HG03060 (cell line): ENCODE results near the gene TXNDC11.

Experiments
- ATAC-seq: cut with Tn5 transposase; IDR thresholded peaks from one replicate; pipeline ENCODE4 v1.9.1; 2021; ENCODE audit warnings: low read depth, moderate number of reproducible peaks; ENCODE audit not compliant: unreplicated experiment

Gene TXNDC11

GRCh38 chr16:11691771-11692170 is 50.9 kb downstream of the TXNDC11 start:
- ATAC-seq = no peak

- ATAC-seq = no peak
Observed at GRCh38 chr16:11691235-11691634, 51.4 kb downstream of the TXNDC11 start.

GRCh38 chr16:11689031-11689840 is 53.4 kb downstream of the TXNDC11 start:
- peak; percentile 81 for ATAC-seq

- ATAC-seq = no peak
Observed at GRCh38 chr16:11688520-11688886, 54.2 kb downstream of the TXNDC11 start.

GRCh38 chr16:11687601-11688519 is 54.8 kb downstream of the TXNDC11 start:
- no peak for ATAC-seq

GRCh38 chr16:11686713-11687380 is 55.8 kb downstream of the TXNDC11 start:
- ATAC-seq = no peak

GRCh38 chr16:11685844-11686618 is 56.6 kb downstream of the TXNDC11 start:
- ATAC-seq = no peak

GRCh38 chr16:11684231-11685025 is 58.2 kb downstream of the TXNDC11 start:
- no peak for ATAC-seq

- ATAC-seq = no peak
Observed at GRCh38 chr16:11683145-11683544, 59.5 kb downstream of the TXNDC11 start.

GRCh38 chr16:11682655-11683096 is 60.0 kb downstream of the TXNDC11 start:
- ATAC-seq = no peak

- no peak for ATAC-seq
Observed at GRCh38 chr16:11681976-11682654, 60.5 kb downstream of the TXNDC11 start.

GRCh38 chr16:11681556-11681955 is 61.1 kb downstream of the TXNDC11 start:
- ATAC-seq = no peak

- no peak for ATAC-seq
Observed at GRCh38 chr16:11679941-11680911, 62.4 kb downstream of the TXNDC11 start.

GRCh38 chr16:11679250-11679649 is 63.4 kb downstream of the TXNDC11 start:
- no peak for ATAC-seq

GRCh38 chr16:11677959-11678881 is 64.4 kb downstream of the TXNDC11 start:
- no peak for ATAC-seq

GRCh38 chr16:11677451-11677951 is 65.2 kb downstream of the TXNDC11 start:
- no peak for ATAC-seq
